HL-60 (cell line): ENCODE results near the gene PRKCE.

Source experiments
- DNase-seq, 2 experiments: peaks; one replicate each; pipeline ENCODE4 v3.0.0-alpha.2; 2010 to 2020; ENCODE audit warnings: low read depth in 1 of 2, low spot score in 1 of 2
- H3K27ac ChIP-seq: fragments of 250-450 bp; sonication (Bioruptor Pico); replicated peaks from 2 replicates; pipeline ENCODE4 v1.5.1; 2020; ENCODE audit warnings: mild to moderate bottlenecking, moderate library complexity
- H3K27me3 ChIP-seq: fragments of 250-450 bp; sonication (Bioruptor Pico); 2 replicates; pipeline ENCODE4 v1.5.1; 2021; ENCODE audit warnings: mild to moderate bottlenecking, moderate library complexity; ENCODE audit not compliant: insufficient read depth, poor library complexity, severe bottlenecking
- H3K4me3 ChIP-seq: replicated peaks from 2 replicates; pipeline ENCODE4 v1.5.1; 2011; ENCODE audit warnings: mild to moderate bottlenecking, control low read depth, low read length; ENCODE audit not compliant: insufficient read depth
- GABPA ChIP-seq: IDR thresholded peaks from 2 replicates; pipeline ENCODE4 v1.6.1; 2012; ENCODE audit warnings: low read depth
- POLR2AphosphoS5 ChIP-seq: IDR thresholded peaks from 2 replicates; pipeline ENCODE4 v1.6.1; 2012; ENCODE audit warnings: low read depth
- SPI1 ChIP-seq: IDR thresholded peaks from 2 replicates; pipeline ENCODE4 v1.6.1; 2012; ENCODE audit warnings: low read depth, mild to moderate bottlenecking, borderline replicate concordance
- TF ChIP-seq, protein P1 (sequence below): IDR thresholded peaks from one replicate; pipeline ENCODE4 v1.5.1; 2011; ENCODE audit warnings: low read length, control low read depth, inconsistent platforms; ENCODE audit not compliant: insufficient read depth
- TF ChIP-seq, protein P2 (sequence below): IDR thresholded peaks from 2 replicates; pipeline ENCODE4 v1.6.1; 2012; ENCODE audit warnings: low read depth; ENCODE audit not compliant: insufficient replicate concordance

The PRKCE gene

DNA sequence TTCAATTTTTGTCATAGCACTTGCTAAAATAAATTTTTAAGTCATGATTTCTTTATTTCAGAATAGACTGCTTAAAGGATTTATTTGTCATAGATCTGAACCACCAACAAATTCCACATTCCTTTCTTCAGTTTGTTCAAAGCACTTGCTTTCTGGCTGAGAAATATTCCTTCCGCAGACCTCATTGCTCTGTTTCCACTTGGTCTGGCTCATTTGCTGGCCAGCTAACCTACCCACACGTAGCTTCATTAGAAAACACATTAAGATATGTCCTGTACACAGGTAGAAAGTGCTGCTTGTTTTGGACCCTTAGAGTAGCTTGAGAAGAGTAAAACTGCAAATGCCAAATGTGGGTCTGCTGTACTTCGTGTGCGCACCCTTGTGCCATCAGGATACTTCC lies 479.0 kb downstream of the PRKCE start:
- no peak for DNase-seq
- Histone ChIP-seq H3K4me3 (no peak overlapping the region), H3K27me3 (no peaks in the 10 kb centered on the region), H3K27ac (no peak overlapping the region)
- TF ChIP-seq, protein P1, sequence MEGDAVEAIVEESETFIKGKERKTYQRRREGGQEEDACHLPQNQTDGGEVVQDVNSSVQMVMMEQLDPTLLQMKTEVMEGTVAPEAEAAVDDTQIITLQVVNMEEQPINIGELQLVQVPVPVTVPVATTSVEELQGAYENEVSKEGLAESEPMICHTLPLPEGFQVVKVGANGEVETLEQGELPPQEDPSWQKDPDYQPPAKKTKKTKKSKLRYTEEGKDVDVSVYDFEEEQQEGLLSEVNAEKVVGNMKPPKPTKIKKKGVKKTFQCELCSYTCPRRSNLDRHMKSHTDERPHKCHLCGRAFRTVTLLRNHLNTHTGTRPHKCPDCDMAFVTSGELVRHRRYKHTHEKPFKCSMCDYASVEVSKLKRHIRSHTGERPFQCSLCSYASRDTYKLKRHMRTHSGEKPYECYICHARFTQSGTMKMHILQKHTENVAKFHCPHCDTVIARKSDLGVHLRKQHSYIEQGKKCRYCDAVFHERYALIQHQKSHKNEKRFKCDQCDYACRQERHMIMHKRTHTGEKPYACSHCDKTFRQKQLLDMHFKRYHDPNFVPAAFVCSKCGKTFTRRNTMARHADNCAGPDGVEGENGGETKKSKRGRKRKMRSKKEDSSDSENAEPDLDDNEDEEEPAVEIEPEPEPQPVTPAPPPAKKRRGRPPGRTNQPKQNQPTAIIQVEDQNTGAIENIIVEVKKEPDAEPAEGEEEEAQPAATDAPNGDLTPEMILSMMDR, result no peak
- TF ChIP-seq POLR2AphosphoS5, result no peak
- TF ChIP-seq, protein P2, sequence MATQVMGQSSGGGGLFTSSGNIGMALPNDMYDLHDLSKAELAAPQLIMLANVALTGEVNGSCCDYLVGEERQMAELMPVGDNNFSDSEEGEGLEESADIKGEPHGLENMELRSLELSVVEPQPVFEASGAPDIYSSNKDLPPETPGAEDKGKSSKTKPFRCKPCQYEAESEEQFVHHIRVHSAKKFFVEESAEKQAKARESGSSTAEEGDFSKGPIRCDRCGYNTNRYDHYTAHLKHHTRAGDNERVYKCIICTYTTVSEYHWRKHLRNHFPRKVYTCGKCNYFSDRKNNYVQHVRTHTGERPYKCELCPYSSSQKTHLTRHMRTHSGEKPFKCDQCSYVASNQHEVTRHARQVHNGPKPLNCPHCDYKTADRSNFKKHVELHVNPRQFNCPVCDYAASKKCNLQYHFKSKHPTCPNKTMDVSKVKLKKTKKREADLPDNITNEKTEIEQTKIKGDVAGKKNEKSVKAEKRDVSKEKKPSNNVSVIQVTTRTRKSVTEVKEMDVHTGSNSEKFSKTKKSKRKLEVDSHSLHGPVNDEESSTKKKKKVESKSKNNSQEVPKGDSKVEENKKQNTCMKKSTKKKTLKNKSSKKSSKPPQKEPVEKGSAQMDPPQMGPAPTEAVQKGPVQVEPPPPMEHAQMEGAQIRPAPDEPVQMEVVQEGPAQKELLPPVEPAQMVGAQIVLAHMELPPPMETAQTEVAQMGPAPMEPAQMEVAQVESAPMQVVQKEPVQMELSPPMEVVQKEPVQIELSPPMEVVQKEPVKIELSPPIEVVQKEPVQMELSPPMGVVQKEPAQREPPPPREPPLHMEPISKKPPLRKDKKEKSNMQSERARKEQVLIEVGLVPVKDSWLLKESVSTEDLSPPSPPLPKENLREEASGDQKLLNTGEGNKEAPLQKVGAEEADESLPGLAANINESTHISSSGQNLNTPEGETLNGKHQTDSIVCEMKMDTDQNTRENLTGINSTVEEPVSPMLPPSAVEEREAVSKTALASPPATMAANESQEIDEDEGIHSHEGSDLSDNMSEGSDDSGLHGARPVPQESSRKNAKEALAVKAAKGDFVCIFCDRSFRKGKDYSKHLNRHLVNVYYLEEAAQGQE, result no peak
- no peak for TF ChIP-seq SPI1
- TF ChIP-seq GABPA, result no peak

DNA sequence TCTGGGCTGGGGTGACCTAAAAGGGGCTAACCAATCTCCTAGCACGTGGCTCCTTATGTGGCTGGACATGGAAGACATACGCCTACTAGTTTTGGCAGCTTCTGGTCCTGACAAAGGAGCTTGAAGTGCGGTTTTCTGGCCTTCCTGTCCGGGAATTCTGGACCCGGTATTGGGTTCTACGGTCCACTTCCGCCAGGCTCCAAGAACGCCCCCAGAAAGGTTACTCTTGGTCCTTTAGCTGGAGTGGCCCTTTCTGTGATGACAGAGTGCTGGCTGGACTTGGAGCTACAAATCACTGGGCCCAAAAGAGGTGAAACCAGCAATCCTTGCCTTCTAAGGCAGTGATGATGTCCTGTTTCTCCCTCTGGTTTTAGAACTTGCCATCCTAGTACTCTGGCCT lies 481.5 kb downstream of the PRKCE start:
- DNase-seq, result no peak
- TF ChIP-seq, protein P2, result no peak
- TF ChIP-seq, protein P1, result no peak
- TF ChIP-seq POLR2AphosphoS5 (no peak), SPI1 (no peak), GABPA (no peak)
- no peak overlapping the region for H3K4me3 ChIP-seq
- no peaks in the 10 kb centered on the region for H3K27me3 ChIP-seq
- H3K27ac ChIP-seq, result no peak overlapping the region

DNA sequence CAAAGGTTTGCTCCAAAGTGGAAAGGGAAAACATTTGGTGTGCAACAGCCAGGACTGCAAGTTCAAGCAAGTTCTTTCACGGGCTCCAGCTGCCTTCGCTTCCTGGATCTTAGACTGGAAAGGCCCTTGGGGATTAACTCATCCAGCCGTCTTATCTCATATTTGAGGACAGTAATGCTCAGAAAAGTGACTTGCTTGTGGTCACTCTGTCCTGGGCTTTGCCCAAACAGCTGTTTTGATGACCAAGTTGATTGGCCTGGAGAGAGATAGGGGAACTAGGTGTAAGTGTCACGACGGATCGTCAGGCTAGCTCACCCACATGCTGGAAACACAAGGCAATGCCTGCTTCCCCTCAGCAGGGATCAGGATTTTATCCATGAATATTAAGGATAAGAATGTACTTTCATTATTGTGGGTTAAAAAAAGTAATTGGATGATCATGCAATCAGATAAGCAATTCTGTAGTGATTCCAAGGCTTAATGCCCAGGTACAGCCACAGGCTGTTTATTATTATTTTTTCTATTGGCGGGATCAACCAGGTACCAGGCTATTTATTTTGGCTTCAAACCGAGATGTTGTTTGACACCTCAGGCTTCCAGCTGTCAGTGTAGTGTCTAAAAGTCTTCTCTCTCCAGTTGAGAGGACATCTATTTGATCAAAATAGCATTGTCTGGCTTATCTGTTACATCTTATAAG lies 483.2 kb downstream of the PRKCE start:
- Histone ChIP-seq H3K27ac (no peak overlapping the region), H3K27me3 (no peaks in the 10 kb centered on the region), H3K4me3 (no peak overlapping the region)
- TF ChIP-seq SPI1 (no peak), POLR2AphosphoS5 (no peak), GABPA (no peak)
- TF ChIP-seq, protein P2, result no peak
- TF ChIP-seq, protein P1, result no peak
- no peak for DNase-seq
